ENCODE data around the gene LUC7L3. TPM values are rescaled to one million over a fixed set of nuclear protein-coding genes. Genes with fewer than 3 reads are reported as not detected.
A peak's percentile ranks its signal among the peaks of the same experiment; 100 is the strongest.

Gene LUC7L3
- total RNA-seq, 1 donor from 2014 or later = 134 TPM

GRCh38 chr17:50725769-50726655 is 6.6 kb downstream of the LUC7L3 start:
- no peak overlapping the region for H3K4me3 Mint-ChIP-seq (ENCODE audit: low read depth)
- peaks cover 36% of the 10 kb centered on the region for H3K4me1 Mint-ChIP-seq (ENCODE audit: low read depth)
- intact Hi-C loops (cut with micrococcal nuclease) = no loop called here
- H3K27me3 Mint-ChIP-seq (ENCODE audit: low read depth) = no peaks in the 10 kb centered on the region
- DNase-seq (ENCODE audit: low spot score) = no peak
- H3K9me3 Mint-ChIP-seq = no peaks in the 10 kb centered on the region
- H3K36me3 Mint-ChIP-seq (ENCODE audit: low read depth) = peaks cover 29% of the 10 kb centered on the region
- no peak overlapping the region for H3K27ac Mint-ChIP-seq

GRCh38 chr17:50728112-50728429 is 8.7 kb downstream of the LUC7L3 start:
- no peak for DNase-seq (ENCODE audit: low spot score)
- Mint-ChIP-seq H3K4me3 (ENCODE audit: low read depth) (no peak overlapping the region), H3K9me3 (no peaks in the 10 kb centered on the region), H3K27ac (no peak overlapping the region), H3K4me1 (ENCODE audit: low read depth) (peaks cover 30% of the 10 kb centered on the region), H3K36me3 (ENCODE audit: low read depth) (peaks cover 25% of the 10 kb centered on the region), H3K27me3 (ENCODE audit: low read depth) (no peaks in the 10 kb centered on the region)
- intact Hi-C loops (cut with micrococcal nuclease) = no loop called here

DNA sequence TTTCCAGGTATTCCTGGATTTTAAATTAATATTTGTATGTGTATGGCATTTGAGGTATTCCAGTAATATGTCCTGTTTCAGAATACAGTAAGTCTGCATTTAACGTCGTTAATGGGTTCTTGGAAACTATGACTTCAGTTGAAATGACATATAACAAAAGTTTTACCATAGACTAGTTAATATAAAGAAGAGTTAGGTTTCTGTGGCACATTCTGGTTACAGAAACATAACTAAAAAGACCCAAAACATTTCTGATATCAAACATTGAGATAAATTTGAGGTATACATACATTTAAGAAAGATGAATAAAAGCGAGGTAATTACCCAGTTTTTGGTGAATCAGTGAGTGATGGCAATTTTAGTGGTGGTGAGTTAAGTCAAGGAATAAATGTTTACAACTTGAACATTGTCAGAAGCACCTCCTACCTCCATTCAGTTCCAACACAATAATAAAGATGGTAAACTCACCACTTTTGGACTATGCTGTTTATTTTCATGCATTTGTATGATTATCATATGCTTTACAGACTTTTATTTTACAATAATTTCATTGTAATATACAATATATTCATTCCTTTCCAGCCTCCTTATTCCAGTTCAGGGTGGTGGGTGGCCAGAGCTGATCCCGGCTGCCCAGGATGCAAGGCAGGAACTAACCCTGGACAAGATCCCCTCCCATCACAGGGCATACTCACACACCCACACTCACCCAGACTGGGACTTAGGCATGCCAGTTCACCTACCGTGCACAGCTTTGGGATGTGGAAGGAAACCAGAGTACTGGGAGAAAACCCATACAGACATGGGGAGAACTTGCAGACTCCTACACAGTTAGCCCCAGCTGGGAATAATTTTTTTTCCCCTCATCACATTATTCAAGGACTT is 9.7 kb downstream of the LUC7L3 start:
- peak overlapping the region; percentile 69 for H3K27ac Mint-ChIP-seq
- peaks cover 24% of the 10 kb centered on the region for H3K36me3 Mint-ChIP-seq (ENCODE audit: low read depth)
- no peaks in the 10 kb centered on the region for H3K9me3 Mint-ChIP-seq
- no peak overlapping the region for H3K4me3 Mint-ChIP-seq (ENCODE audit: low read depth)
- H3K4me1 Mint-ChIP-seq (ENCODE audit: low read depth) = peaks cover 31% of the 10 kb centered on the region
- no peak for DNase-seq (ENCODE audit: low spot score)
- no peaks in the 10 kb centered on the region for H3K27me3 Mint-ChIP-seq (ENCODE audit: low read depth)
- intact Hi-C loops (cut with micrococcal nuclease) = no loop called here

DNA sequence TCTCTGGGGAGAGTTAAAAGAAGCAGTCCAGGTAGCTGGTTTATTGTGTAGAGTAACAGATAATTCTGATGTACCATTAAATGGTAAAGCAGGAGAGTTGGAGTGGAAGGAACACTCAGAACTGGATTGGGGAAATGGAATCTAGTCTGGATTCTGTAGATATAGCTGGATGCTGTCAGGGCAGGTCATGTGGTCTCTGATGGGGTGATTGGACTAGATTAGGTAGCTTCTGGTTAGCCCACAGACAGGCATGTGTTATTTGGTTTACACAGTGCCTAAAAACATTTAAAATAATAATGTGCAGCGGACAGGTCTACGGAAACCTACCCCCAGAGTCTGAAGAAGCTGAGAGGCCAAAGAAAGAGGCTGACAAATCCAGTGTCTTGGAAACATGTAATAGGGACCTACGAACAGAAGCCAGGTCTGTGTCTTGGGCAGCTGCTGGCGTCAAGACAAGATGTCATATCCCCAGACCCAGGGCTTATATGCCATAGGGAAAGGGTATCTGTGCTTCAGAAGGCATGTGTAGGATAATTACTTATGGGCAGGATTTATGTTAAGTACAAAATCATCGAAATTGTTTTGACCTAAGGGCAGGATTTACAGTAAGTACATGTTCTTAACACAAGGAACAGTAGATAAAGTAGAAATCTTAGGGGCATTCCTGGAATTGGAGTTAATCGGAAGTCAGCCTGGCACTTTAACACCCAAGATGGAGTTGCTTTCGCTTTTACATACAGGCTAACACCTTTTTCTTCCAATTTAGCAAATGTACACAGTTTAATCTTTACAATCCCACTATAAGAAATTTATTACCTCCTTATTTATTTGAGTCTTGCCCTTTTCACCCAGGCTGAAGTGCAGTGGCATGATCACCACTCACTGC is 12.4 kb downstream of the LUC7L3 start:
- Mint-ChIP-seq H3K4me3 (ENCODE audit: low read depth) (no peak overlapping the region), H3K36me3 (ENCODE audit: low read depth) (peaks cover 31% of the 10 kb centered on the region), H3K27ac (peak overlapping the region; percentile 14), H3K4me1 (ENCODE audit: low read depth) (peaks cover 40% of the 10 kb centered on the region), H3K27me3 (ENCODE audit: low read depth) (no peaks in the 10 kb centered on the region), H3K9me3 (no peaks in the 10 kb centered on the region)
- no peak for DNase-seq (ENCODE audit: low spot score)
- intact Hi-C loops (cut with micrococcal nuclease) = no loop called here

- Mint-ChIP-seq H3K4me1 (ENCODE audit: low read depth) (peaks cover 40% of the 10 kb centered on the region), H3K9me3 (no peaks in the 10 kb centered on the region), H3K27ac (no peak overlapping the region), H3K36me3 (ENCODE audit: low read depth) (peaks cover 57% of the 10 kb centered on the region), H3K4me3 (ENCODE audit: low read depth) (no peak overlapping the region), H3K27me3 (ENCODE audit: low read depth) (no peaks in the 10 kb centered on the region)
- no peak for DNase-seq (ENCODE audit: low spot score)
- intact Hi-C loops (cut with micrococcal nuclease) = no loop called here
Measured at GRCh38 chr17:50735287-50735686, 15.9 kb downstream of the LUC7L3 start.

- no peak for DNase-seq (ENCODE audit: low spot score)
Measured at GRCh38 chr17:50737118-50737698, 17.8 kb downstream of the LUC7L3 start.

GRCh38 chr17:50739098-50739497 is 19.7 kb downstream of the LUC7L3 start:
- H3K36me3 Mint-ChIP-seq (ENCODE audit: low read depth) = peaks cover 79% of the 10 kb centered on the region
- intact Hi-C loops (cut with micrococcal nuclease) = no loop called here
- H3K4me1 Mint-ChIP-seq (ENCODE audit: low read depth) = peaks cover 30% of the 10 kb centered on the region
- no peak overlapping the region for H3K27ac Mint-ChIP-seq
- H3K9me3 Mint-ChIP-seq = no peaks in the 10 kb centered on the region
- no peak overlapping the region for H3K4me3 Mint-ChIP-seq (ENCODE audit: low read depth)
- H3K27me3 Mint-ChIP-seq (ENCODE audit: low read depth) = no peaks in the 10 kb centered on the region
- DNase-seq (ENCODE audit: low spot score) = no peak

More at GRCh38 chr17:50737118-50737698, 17.8 kb downstream of the LUC7L3 start:
- H3K27ac Mint-ChIP-seq = peak overlapping the region; percentile 45
- intact Hi-C loops (cut with micrococcal nuclease) = no loop called here
- peaks cover 67% of the 10 kb centered on the region for H3K36me3 Mint-ChIP-seq (ENCODE audit: low read depth)
- peaks cover 32% of the 10 kb centered on the region for H3K4me1 Mint-ChIP-seq (ENCODE audit: low read depth)
- H3K9me3 Mint-ChIP-seq = no peaks in the 10 kb centered on the region
- no peaks in the 10 kb centered on the region for H3K27me3 Mint-ChIP-seq (ENCODE audit: low read depth)
- H3K4me3 Mint-ChIP-seq (ENCODE audit: low read depth) = no peak overlapping the region

GRCh38 chr17:50745631-50746030 is 26.2 kb downstream of the LUC7L3 start:
- Mint-ChIP-seq H3K27ac (no peak overlapping the region), H3K36me3 (ENCODE audit: low read depth) (peaks cover 87% of the 10 kb centered on the region), H3K27me3 (ENCODE audit: low read depth) (no peaks in the 10 kb centered on the region), H3K9me3 (no peaks in the 10 kb centered on the region), H3K4me1 (ENCODE audit: low read depth) (peaks cover 3% of the 10 kb centered on the region), H3K4me3 (ENCODE audit: low read depth) (no peak overlapping the region)
- DNase-seq (ENCODE audit: low spot score) = no peak
- intact Hi-C loops (cut with micrococcal nuclease) = no loop called here

GRCh38 chr17:50749245-50749644 is 29.8 kb downstream of the LUC7L3 start:
- no peaks in the 10 kb centered on the region for H3K9me3 Mint-ChIP-seq
- no peak for DNase-seq (ENCODE audit: low spot score)
- no peaks in the 10 kb centered on the region for H3K27me3 Mint-ChIP-seq (ENCODE audit: low read depth)
- no peak overlapping the region for H3K27ac Mint-ChIP-seq
- intact Hi-C loops (cut with micrococcal nuclease) = no loop called here
- peaks cover 80% of the 10 kb centered on the region for H3K36me3 Mint-ChIP-seq (ENCODE audit: low read depth)
- H3K4me3 Mint-ChIP-seq (ENCODE audit: low read depth) = no peak overlapping the region
- H3K4me1 Mint-ChIP-seq (ENCODE audit: low read depth) = peaks cover 3% of the 10 kb centered on the region

- no peak overlapping the region for H3K4me3 Mint-ChIP-seq (ENCODE audit: low read depth)
- no peak overlapping the region for H3K27ac Mint-ChIP-seq
- H3K36me3 Mint-ChIP-seq (ENCODE audit: low read depth) = peaks cover 46% of the 10 kb centered on the region
- no peaks in the 10 kb centered on the region for H3K4me1 Mint-ChIP-seq (ENCODE audit: low read depth)
- intact Hi-C loops (cut with micrococcal nuclease) = no loop called here
- no peaks in the 10 kb centered on the region for H3K27me3 Mint-ChIP-seq (ENCODE audit: low read depth)
- no peaks in the 10 kb centered on the region for H3K9me3 Mint-ChIP-seq
- DNase-seq (ENCODE audit: low spot score) = no peak
Measured at GRCh38 chr17:50754521-50754920, 35.1 kb downstream of the LUC7L3 start.

DNA sequence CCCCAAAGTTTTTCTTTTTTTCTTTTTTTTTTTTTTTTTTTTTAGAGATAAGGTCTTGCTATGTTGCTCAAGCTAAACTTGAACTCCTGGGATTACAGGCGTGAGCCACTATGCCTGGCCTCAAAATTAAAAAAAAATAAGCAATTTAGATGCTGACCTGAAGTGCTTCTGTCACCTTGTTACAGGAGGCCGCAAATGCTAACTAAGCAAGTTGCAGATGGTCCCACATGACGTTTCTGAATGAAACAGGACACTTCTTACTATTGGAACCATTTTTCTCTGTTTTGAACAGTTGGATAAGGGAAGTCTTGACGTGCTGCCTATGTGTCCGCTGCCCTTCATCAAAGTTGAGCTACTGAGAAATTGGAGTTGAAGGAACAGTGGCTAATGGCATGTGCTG is 39.1 kb downstream of the LUC7L3 start:
- H3K27ac Mint-ChIP-seq = no peak overlapping the region
- no peaks in the 10 kb centered on the region for H3K9me3 Mint-ChIP-seq

DNA sequence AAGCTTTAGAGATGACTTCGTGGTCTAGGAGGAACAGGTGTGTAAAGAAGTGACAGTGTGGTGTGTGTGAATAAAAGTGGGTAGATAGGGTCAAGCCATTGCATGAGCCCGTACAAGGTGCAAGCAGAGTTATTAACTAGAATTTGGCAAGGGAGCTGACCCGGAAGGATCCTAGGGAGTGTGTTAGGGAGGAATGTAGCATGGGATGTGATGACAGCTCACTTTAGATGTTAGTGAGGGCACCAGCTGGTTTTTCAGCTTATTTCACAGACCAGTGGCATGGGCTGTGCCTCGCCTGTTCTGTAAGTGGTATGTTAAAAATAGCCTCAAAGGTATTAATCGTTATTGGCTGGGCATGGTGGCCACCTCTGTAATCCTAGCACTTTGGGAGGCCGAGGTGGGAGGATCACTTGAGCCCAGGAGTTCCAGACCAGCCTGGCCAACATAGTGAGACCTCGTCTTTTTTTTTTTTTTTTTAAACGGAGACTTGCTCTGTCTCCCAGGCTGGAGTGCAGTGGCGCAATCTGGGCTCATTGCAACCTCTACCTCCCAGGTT is 39.7 kb downstream of the LUC7L3 start:
- H3K4me3 Mint-ChIP-seq (ENCODE audit: low read depth) = no peak overlapping the region
- no peak overlapping the region for H3K27ac Mint-ChIP-seq
- H3K36me3 Mint-ChIP-seq (ENCODE audit: low read depth) = peaks cover 13% of the 10 kb centered on the region
- DNase-seq (ENCODE audit: low spot score) = no peak
- intact Hi-C loops (cut with micrococcal nuclease) = no loop called here
- H3K9me3 Mint-ChIP-seq = no peaks in the 10 kb centered on the region
- peaks cover 10% of the 10 kb centered on the region for H3K27me3 Mint-ChIP-seq (ENCODE audit: low read depth)
- peaks cover 4% of the 10 kb centered on the region for H3K4me1 Mint-ChIP-seq (ENCODE audit: low read depth)

More for the DNA sequence above, 39.1 kb downstream of the LUC7L3 start:
- peaks cover 8% of the 10 kb centered on the region for H3K27me3 Mint-ChIP-seq (ENCODE audit: low read depth)
- H3K36me3 Mint-ChIP-seq (ENCODE audit: low read depth) = peaks cover 18% of the 10 kb centered on the region
- intact Hi-C loops (cut with micrococcal nuclease) = no loop called here
- no peak for DNase-seq (ENCODE audit: low spot score)
- H3K4me3 Mint-ChIP-seq (ENCODE audit: low read depth) = no peak overlapping the region
- peaks cover 4% of the 10 kb centered on the region for H3K4me1 Mint-ChIP-seq (ENCODE audit: low read depth)
